ENCODE data around the gene EMD. TPM values are rescaled to one million over a fixed set of nuclear protein-coding genes. Genes with fewer than 3 reads are reported as not detected.
A peak's percentile ranks its signal among the peaks of the same experiment; 100 is the strongest.

Gene EMD
- total and polyA plus RNA-seq, 2 of the 13 experiments (the other 11 are each of a cell fraction or from before 2014, with no cell fraction given): 14.5 to 14.9 TPM

DNA sequence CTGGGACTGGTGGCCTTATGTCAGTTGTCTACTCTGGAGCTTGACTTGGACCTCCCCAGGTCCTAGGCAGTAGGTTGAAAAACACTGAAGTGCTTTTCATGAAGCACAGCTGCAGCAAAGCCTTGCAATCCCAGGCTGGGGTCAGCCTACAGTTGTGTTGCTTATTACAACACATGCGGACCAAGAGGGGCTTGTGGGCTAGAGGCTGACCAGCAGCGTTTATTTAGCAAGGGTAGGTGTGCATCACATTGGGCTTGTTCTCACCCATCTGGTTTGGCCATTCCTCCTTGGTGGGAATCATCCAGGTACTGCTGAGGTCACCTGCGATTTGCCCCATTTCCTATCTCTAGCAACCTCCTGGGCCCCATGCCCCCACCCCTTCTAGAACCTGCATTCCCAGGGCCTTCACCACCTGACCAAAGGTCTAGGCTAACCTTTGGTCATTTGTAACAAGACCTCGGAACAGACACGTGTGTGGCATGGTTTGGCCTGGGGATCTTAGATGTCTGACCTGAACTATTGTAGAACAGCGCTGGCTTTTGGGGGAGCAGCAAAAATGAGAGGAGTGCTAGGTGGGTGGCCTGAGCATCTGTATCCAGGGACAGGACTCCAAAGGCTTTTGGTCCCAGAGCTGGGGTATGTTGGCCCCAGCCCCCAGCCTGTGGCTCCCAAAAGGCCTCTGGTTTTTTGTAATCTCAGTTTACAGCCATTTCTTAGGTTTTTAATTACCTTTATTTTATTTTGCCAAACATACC, 22.1 kb downstream of the EMD start (continued):
- TF ChIP-seq, protein P1, sequence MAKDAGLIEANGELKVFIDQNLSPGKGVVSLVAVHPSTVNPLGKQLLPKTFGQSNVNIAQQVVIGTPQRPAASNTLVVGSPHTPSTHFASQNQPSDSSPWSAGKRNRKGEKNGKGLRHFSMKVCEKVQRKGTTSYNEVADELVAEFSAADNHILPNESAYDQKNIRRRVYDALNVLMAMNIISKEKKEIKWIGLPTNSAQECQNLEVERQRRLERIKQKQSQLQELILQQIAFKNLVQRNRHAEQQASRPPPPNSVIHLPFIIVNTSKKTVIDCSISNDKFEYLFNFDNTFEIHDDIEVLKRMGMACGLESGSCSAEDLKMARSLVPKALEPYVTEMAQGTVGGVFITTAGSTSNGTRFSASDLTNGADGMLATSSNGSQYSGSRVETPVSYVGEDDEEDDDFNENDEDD (CRISPR knock-in tag; IDR thresholded peaks at IDR 0.05; ENCODE audit: borderline replicate concordance): peak; percentile 36; the same call in 1 of the 2 replicates
- TF ChIP-seq SMARCC2 (IDR thresholded peaks at IDR 0.05) (no peak), ZEB1 (IDR thresholded peaks at IDR 0.05; ENCODE audit: insufficient replicate concordance, low read depth) (no peak), MEF2D (CRISPR knock-in tag; IDR thresholded peaks at IDR 0.05) (no peak), SMC3 (IDR thresholded peaks at IDR 0.05; ENCODE audit: low read length) (no peak; the same call in 1 of the 2 replicates), ZNF547 (CRISPR knock-in tag; IDR thresholded peaks at IDR 0.05) (no peak), ZNF441 (CRISPR knock-in tag; IDR thresholded peaks at IDR 0.05; ENCODE audit: borderline replicate concordance) (no peak), PLRG1 (conservative IDR thresholded peaks at IDR 0.05) (no peak), XBP1 (CRISPR knock-in tag; IDR thresholded peaks at IDR 0.05) (no peak), ZSCAN22 (CRISPR knock-in tag; IDR thresholded peaks at IDR 0.05) (no peak), PTBP1 (IDR thresholded peaks at IDR 0.05; ENCODE audit: low read depth, low read length, poor library complexity, severe bottlenecking) (no peak)
- TF ChIP-seq, protein P2, sequence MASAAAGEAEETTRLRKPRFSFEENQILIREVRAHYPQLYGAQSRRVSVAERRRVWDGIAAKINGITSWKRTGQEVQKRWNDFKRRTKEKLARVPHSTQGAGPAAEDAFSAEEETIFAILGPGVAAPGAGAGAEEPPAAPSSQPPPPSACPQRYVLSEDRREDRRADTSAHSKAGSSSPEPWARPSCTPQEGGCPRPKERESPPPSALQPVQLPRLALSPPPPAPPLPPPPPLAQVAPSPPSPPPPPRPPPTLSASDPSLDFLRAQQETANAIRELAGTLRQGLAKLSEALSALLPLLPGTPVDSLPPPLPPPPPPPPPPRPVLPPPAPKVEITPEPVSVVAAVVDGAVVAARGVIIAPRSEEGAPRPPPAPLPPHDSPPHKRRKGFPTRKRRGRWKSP (CRISPR knock-in tag; IDR thresholded peaks at IDR 0.05): no peak; the same call in 1 of the 2 replicates
- TF ChIP-seq, protein P3, sequence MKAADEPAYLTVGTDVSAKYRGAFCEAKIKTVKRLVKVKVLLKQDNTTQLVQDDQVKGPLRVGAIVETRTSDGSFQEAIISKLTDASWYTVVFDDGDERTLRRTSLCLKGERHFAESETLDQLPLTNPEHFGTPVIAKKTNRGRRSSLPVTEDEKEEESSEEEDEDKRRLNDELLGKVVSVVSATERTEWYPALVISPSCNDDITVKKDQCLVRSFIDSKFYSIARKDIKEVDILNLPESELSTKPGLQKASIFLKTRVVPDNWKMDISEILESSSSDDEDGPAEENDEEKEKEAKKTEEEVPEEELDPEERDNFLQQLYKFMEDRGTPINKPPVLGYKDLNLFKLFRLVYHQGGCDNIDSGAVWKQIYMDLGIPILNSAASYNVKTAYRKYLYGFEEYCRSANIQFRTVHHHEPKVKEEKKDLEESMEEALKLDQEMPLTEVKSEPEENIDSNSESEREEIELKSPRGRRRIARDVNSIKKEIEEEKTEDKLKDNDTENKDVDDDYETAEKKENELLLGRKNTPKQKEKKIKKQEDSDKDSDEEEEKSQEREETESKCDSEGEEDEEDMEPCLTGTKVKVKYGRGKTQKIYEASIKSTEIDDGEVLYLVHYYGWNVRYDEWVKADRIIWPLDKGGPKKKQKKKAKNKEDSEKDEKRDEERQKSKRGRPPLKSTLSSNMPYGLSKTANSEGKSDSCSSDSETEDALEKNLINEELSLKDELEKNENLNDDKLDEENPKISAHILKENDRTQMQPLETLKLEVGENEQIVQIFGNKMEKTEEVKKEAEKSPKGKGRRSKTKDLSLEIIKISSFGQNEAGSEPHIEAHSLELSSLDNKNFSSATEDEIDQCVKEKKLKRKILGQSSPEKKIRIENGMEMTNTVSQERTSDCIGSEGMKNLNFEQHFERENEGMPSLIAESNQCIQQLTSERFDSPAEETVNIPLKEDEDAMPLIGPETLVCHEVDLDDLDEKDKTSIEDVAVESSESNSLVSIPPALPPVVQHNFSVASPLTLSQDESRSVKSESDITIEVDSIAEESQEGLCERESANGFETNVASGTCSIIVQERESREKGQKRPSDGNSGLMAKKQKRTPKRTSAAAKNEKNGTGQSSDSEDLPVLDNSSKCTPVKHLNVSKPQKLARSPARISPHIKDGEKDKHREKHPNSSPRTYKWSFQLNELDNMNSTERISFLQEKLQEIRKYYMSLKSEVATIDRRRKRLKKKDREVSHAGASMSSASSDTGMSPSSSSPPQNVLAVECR (CRISPR knock-in tag; IDR thresholded peaks at IDR 0.05; ENCODE audit: borderline replicate concordance): peak; percentile 28; the same call in 1 of the 2 replicates
- TF ChIP-seq, protein P4, sequence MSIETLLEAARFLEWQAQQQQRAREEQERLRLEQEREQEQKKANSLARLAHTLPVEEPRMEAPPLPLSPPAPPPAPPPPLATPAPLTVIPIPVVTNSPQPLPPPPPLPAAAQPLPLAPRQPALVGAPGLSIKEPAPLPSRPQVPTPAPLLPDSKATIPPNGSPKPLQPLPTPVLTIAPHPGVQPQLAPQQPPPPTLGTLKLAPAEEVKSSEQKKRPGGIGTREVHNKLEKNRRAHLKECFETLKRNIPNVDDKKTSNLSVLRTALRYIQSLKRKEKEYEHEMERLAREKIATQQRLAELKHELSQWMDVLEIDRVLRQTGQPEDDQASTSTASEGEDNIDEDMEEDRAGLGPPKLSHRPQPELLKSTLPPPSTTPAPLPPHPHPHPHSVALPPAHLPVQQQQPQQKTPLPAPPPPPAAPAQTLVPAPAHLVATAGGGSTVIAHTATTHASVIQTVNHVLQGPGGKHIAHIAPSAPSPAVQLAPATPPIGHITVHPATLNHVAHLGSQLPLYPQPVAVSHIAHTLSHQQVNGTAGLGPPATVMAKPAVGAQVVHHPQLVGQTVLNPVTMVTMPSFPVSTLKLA (IDR thresholded peaks at IDR 0.05): peak; percentile 27; the same call in 1 of the 2 replicates
- TF ChIP-seq, protein P5, sequence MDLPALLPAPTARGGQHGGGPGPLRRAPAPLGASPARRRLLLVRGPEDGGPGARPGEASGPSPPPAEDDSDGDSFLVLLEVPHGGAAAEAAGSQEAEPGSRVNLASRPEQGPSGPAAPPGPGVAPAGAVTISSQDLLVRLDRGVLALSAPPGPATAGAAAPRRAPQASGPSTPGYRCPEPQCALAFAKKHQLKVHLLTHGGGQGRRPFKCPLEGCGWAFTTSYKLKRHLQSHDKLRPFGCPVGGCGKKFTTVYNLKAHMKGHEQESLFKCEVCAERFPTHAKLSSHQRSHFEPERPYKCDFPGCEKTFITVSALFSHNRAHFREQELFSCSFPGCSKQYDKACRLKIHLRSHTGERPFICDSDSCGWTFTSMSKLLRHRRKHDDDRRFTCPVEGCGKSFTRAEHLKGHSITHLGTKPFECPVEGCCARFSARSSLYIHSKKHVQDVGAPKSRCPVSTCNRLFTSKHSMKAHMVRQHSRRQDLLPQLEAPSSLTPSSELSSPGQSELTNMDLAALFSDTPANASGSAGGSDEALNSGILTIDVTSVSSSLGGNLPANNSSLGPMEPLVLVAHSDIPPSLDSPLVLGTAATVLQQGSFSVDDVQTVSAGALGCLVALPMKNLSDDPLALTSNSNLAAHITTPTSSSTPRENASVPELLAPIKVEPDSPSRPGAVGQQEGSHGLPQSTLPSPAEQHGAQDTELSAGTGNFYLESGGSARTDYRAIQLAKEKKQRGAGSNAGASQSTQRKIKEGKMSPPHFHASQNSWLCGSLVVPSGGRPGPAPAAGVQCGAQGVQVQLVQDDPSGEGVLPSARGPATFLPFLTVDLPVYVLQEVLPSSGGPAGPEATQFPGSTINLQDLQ (CRISPR knock-in tag; IDR thresholded peaks at IDR 0.05): no peak
